ENCODE results near the gene PRDM12. TPM values are rescaled to one million over a fixed set of nuclear protein-coding genes. Genes with fewer than 3 reads are reported as not detected.

PRDM12 gene
- total and polyA plus RNA-seq, 2 of the 8 experiments (the other 6 are each of a cell fraction or from before 2014, with no cell fraction given): 0.14 to 0.22 TPM

- H2AFZ ChIP-seq (ENCODE audit: low read length): peak overlapping the region; percentile 59; the same call in 1 of the 2 replicates
- H3K23me2 ChIP-seq (ENCODE audit: low read depth, low read length): peaks cover 9% of the 10 kb centered on the region; the same call in 1 of the 2 replicates
- no peak overlapping the region for H4K91ac ChIP-seq (replicated peaks; ENCODE audit: insufficient read length, low read length)
- H2BK5ac ChIP-seq (ENCODE audit: low read depth, low read length): no peak overlapping the region; the same call in 1 of the 2 replicates
- ChIA-PET CTCF (ENCODE audit: partially characterized antibody) (interaction anchor here (1.2 to 6.0 kb wide), 3 partner anchors 14 to 186 kb away, joined by 3 to 53 read pairs (median 4); no protein-coding TSS in a partner anchor), POLR2A (ENCODE audit: partially characterized antibody) (interaction anchor here (1.1 to 2.6 kb wide), 4 partner anchors 13 to 179 kb away, joined by 3 to 9 read pairs (median 6); no protein-coding TSS in a partner anchor)
- H3K9ac ChIP-seq (replicated peaks in 1 of 4; ENCODE audit: extremely low read depth in 1 of 4, low read depth in 3 of 4, low read length in 3 of 4): no peak overlapping the region
- H3K14ac ChIP-seq (ENCODE audit: insufficient read length): no peak overlapping the region
- no peaks in the 10 kb centered on the region for H3K79me2 ChIP-seq (ENCODE audit: control insufficient read depth in 1 of 2, insufficient read depth in 2 of 2, low read length in 2 of 2)
- FAIRE-seq (no peak), DNase-seq (ENCODE audit: low read depth in 1 of 2, low spot score in 2 of 2) (peak in 1 of 2 experiments; percentile 69)
- no peaks in the 10 kb centered on the region for H3K79me1 ChIP-seq (ENCODE audit: low read depth, low read length)
- peak overlapping the region; percentile 60 for H3K18ac ChIP-seq (ENCODE audit: extremely low read depth, low read length)
- H3K27ac ChIP-seq (ENCODE audit: low read depth, low read length): no peak overlapping the region
- H3K4me1 ChIP-seq (replicated peaks in 1 of 4; ENCODE audit: control insufficient read depth in 3 of 4, insufficient read depth in 4 of 4, low read length in 3 of 4): peaks cover 4 to 41% (median 25%) of the 10 kb centered on the region in 4 experiments
- 0 out of 2 replicates have a peak overlapping the region, but pooled peaks have one; percentile 68 for H2BK12ac ChIP-seq (ENCODE audit: low read depth, low read length)
- peak overlapping the region; percentile 62 for H3K4me2 ChIP-seq (ENCODE audit: insufficient read depth in 1 of 2, low read depth in 2 of 2, low read length in 2 of 2)
- H3K23ac ChIP-seq (ENCODE audit: insufficient read length): no peak overlapping the region
- H3K9me3 ChIP-seq (ENCODE audit: insufficient read depth in 2 of 2, low read depth in 1 of 2, low read length in 1 of 2): no peaks in the 10 kb centered on the region
- peaks cover 71 to 83% (median 81%) of the 10 kb centered on the region in 4 experiments for H3K27me3 ChIP-seq (replicated peaks in 1 of 4; ENCODE audit: control insufficient read depth in 3 of 4, extremely low read depth in 1 of 4, insufficient read depth in 3 of 4, low read length in 3 of 4)
- H3K56ac ChIP-seq (replicated peaks; ENCODE audit: insufficient read length, low read depth, low read length): no peak overlapping the region
- H4K5ac ChIP-seq (ENCODE audit: insufficient read length, low read depth, low read length): no peak overlapping the region
- H2BK120ac ChIP-seq (replicated peaks; ENCODE audit: low read depth, low read length): no peak overlapping the region
- H2BK15ac ChIP-seq (ENCODE audit: low read length): no peak overlapping the region
- H2BK20ac ChIP-seq (ENCODE audit: low read length): no peak overlapping the region
- peaks cover 9 to 19% of the 10 kb centered on the region in 2 experiments for H4K20me1 ChIP-seq (replicated peaks in 1 of 2; ENCODE audit: control insufficient read depth in 1 of 2, insufficient read depth in 2 of 2, low read length in 2 of 2)
- H2AK5ac ChIP-seq (ENCODE audit: low read depth, low read length): no peak overlapping the region
- no peak overlapping the region for H3K4ac ChIP-seq (replicated peaks; ENCODE audit: insufficient read length, low read depth, low read length)
- peak overlapping the region; percentile 87 for H4K8ac ChIP-seq (ENCODE audit: extremely low read depth, insufficient read depth, low read length)
- 7% methylated on average over 60 of the region's 60 CpGs; no CpG with 5 or more reads in 1 of the 2 experiments for WGBS, 2 experiments (ENCODE audit: extremely low coverage in 1 of 2, insufficient coverage in 1 of 2, insufficient read length in 1 of 2, insufficient replicate concordance in 2 of 2, low coverage in 1 of 2, low lambda C conversion rate in 2 of 2, missing lambda C conversion rate in 1 of 2)
- H3K4me3 ChIP-seq (ENCODE audit: extremely low read depth in 1 of 4, insufficient read depth in 2 of 4, low read depth in 3 of 4, low read length in 4 of 4): peak overlapping the region in 3 of 4 experiments; percentile 15 to 58 (median 29); a peak in 5 of 8 replicates
- peaks cover 0 to 3% (median 0%) of the 10 kb centered on the region in 4 experiments; a peak in 1 of 8 replicates for H3K36me3 ChIP-seq (ENCODE audit: control insufficient read depth in 2 of 4, insufficient read depth in 4 of 4, low read length in 3 of 4)
- TF ChIP-seq CHD2 (IDR thresholded peaks at IDR 0.05; ENCODE audit: low read length) (no peak), KDM4A (IDR thresholded peaks at IDR 0.05; ENCODE audit: low read depth, low read length, severe bottlenecking) (peak; percentile 21), POU5F1 (IDR thresholded peaks at IDR 0.05; ENCODE audit: low read depth, low read length) (no peak), BCL11A (IDR thresholded peaks at IDR 0.05; ENCODE audit: low read depth in 2 of 2, low read length in 2 of 2) (no peak), RFX5 (IDR thresholded peaks at IDR 0.05; ENCODE audit: borderline replicate concordance, low read depth, low read length) (no peak), E2F6 (IDR thresholded peaks at IDR 0.05) (peak; percentile 97), POLR2A (IDR thresholded peaks at IDR 0.05; ENCODE audit: control extremely low read depth in 1 of 2, low read depth in 2 of 2, low read length in 2 of 2) (no peak), USF2 (IDR thresholded peaks at IDR 0.05; ENCODE audit: low read length) (0 out of 2 replicates have a peak, but pooled peaks have one; percentile 40), NANOG (IDR thresholded peaks at IDR 0.05; ENCODE audit: insufficient read depth, low read depth, low read length, poor library complexity, severe bottlenecking) (no peak)
These were observed 2.2 kb downstream of the PRDM12 start for GRCh38 chr9:130666393-130667119.
